Testis (tissue), 2 donors: ENCODE measurements around the gene WBP1.

Source experiments
- POLR2A ChIP-seq: fragments of 450-650 bp; IDR thresholded peaks from one replicate; pipeline ENCODE4 v1.6.1; 2017; ENCODE audit warnings: antibody characterized with exemption, mild to moderate bottlenecking, moderate library complexity
- TF ChIP-seq, protein P1 (sequence below), 3 experiments: fragments of 450-650 bp in 2 of 3; fragments of 200-600 bp in 1 of 3; sonication (generic) in 1 of 3; IDR thresholded peaks; one replicate each; pipeline ENCODE4 v1.5.1; 2016 to 2019; ENCODE audit warnings: antibody characterized with exemption in 3 of 3, mild to moderate bottlenecking in 2 of 3, moderate library complexity in 1 of 3

DNA sequence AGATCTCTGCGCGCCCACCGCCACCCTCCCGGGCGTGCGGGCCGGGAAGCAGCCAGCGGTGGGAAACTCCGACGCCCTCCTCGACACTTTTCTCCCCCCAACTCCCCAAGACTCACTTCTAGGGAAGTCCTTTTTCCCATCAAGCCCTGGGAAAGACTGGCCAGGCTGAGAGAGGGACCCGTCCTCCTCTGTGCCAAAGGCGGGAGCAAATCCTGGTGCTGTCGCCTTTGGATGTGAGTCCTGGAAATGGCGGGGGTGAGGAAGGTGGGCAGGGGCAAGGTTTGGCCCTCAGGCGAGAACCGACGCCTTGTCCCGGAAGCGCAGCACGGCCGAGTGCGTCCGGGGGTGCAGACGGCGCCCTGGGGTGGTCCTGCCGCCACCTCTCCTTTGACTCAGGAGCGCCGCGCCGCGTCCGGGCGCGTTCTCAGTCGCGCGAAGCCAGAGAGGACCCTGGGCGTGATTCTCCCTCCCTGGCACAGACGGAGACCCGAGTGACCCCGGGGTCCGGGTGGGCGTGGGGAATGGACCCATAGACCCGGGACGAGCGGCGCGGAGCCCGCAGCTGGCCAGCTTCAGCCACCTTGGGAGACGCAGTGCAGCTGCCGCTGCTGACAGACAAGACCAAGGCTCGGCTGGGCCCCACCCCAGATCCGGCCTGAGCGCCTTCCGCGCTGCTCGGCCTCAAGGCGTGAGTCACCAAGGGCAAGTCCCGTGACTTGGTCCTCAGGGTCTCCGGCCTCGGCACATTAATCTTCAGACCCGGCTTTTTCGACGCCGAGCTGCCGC lies 44.7 kb downstream of the WBP1 start:
- TF ChIP-seq, protein P1, sequence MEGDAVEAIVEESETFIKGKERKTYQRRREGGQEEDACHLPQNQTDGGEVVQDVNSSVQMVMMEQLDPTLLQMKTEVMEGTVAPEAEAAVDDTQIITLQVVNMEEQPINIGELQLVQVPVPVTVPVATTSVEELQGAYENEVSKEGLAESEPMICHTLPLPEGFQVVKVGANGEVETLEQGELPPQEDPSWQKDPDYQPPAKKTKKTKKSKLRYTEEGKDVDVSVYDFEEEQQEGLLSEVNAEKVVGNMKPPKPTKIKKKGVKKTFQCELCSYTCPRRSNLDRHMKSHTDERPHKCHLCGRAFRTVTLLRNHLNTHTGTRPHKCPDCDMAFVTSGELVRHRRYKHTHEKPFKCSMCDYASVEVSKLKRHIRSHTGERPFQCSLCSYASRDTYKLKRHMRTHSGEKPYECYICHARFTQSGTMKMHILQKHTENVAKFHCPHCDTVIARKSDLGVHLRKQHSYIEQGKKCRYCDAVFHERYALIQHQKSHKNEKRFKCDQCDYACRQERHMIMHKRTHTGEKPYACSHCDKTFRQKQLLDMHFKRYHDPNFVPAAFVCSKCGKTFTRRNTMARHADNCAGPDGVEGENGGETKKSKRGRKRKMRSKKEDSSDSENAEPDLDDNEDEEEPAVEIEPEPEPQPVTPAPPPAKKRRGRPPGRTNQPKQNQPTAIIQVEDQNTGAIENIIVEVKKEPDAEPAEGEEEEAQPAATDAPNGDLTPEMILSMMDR (IDR thresholded peaks at IDR 0.05) = no peak
- no peak for TF ChIP-seq POLR2A
